ENCODE data around the gene SRRD. TPM values are rescaled to one million over a fixed set of nuclear protein-coding genes. Genes with fewer than 3 reads are reported as not detected.

Gene SRRD
- total and polyA plus RNA-seq, 8 donors: 4.0 to 64.2 (median 10.0) TPM

DNA sequence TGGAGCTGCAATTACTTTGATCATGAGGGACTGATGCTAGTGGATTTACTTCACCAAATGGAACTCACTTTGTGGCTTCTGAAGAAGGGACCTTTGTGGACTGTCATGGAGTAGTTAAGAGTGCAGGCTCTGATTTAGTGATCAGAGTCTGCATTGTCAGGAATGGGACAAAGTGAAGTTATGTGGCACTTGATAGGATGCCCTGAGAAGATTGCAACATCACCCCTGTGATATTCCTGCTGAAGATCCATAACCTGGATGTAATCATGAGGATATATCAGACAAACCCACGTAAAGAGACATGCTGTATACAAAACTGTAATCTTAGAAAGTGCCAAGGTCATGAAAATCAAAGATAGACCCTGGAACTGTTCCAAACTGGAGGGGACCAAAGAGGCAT, 30.2 kb downstream of the SRRD start:
- Histone ChIP-seq H3K36me3 (peaks cover 8 to 17% (median 15%) of the 10 kb centered on the region in 4 donors), H3K27ac (no peak overlapping the region), H3K4me1 (peaks cover 12 to 34% (median 27%) of the 10 kb centered on the region in 4 donors), H3K9me3 (no peaks in the 10 kb centered on the region), H3K4me3 (no peak overlapping the region), H3K27me3 (no peaks in the 10 kb centered on the region)
- TF ChIP-seq POLR2A (IDR thresholded peaks at IDR 0.05) (no peak), POLR2AphosphoS5 (IDR thresholded peaks at IDR 0.05) (no peak), CTCF (IDR thresholded peaks at IDR 0.05) (no peak), EP300 (IDR thresholded peaks at IDR 0.05) (no peak)
- WGBS, 5 donors: 17 to 38% (median 33%) methylated on average over 1 of the region's 1 CpG
- no peak for DNase-seq
- intact Hi-C loops (cut with DNase I; ENCODE audit: low total_unique reads): no loop called here

- no peak overlapping the region for H3K4me3 ChIP-seq
- peaks cover under 1 to 10% (median 7%) of the 10 kb centered on the region in 4 donors for H3K36me3 ChIP-seq
- no peaks in the 10 kb centered on the region for H3K9me3 ChIP-seq
- intact Hi-C loops (cut with DNase I; ENCODE audit: low total_unique reads): no loop called here
- no peak for DNase-seq
- TF ChIP-seq EP300 (IDR thresholded peaks at IDR 0.05) (no peak), CTCF (IDR thresholded peaks at IDR 0.05) (no peak), POLR2AphosphoS5 (IDR thresholded peaks at IDR 0.05) (no peak), POLR2A (IDR thresholded peaks at IDR 0.05) (no peak)
- H3K4me1 ChIP-seq: peaks cover 12 to 34% (median 27%) of the 10 kb centered on the region in 4 donors
- H3K27ac ChIP-seq: no peak overlapping the region
- 93 to 95% (median 94%) methylated on average over 12 of the region's 12 CpGs for whole genome bisulfite sequencing, 5 donors
- H3K27me3 ChIP-seq: no peaks in the 10 kb centered on the region
Measured at GRCh38 chr22:26514419-26515161, 30.9 kb downstream of the SRRD start.

DNA sequence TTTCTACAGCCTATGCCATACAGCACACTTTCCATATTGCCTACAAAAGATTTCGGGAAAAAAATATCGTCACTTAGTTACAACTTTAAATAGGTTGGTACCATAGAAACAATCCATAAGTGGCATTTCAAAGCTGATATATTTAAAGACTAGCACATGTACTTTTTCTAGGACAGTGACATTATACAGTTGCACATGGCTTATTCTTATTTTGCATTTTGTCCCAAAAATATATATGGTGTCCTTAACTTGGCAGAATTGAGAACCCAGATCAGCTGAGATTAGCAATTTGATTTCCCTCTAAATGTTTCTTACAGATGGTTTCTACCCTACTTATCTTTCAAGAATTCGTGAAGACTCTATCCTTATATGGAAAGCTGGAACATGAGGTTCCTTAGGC, 32.3 kb downstream of the SRRD start:
- 80 to 88% (median 84%) methylated on average over 3 of the region's 3 CpGs for WGBS, 5 donors
- TF ChIP-seq EP300 (IDR thresholded peaks at IDR 0.05) (no peak), POLR2AphosphoS5 (IDR thresholded peaks at IDR 0.05) (no peak), POLR2A (IDR thresholded peaks at IDR 0.05) (no peak), CTCF (IDR thresholded peaks at IDR 0.05) (no peak)
- intact Hi-C loops (cut with DNase I; ENCODE audit: low total_unique reads): no loop called here

GRCh38 chr22:26516503-26516902, 32.8 kb downstream of the SRRD start:
- H3K27ac ChIP-seq: no peak overlapping the region
- no peaks in the 10 kb centered on the region for H3K27me3 ChIP-seq
- no peak for DNase-seq
- H3K4me1 ChIP-seq: peaks cover 9 to 21% (median 16%) of the 10 kb centered on the region in 4 donors
- TF ChIP-seq POLR2A (IDR thresholded peaks at IDR 0.05): no peak
- TF ChIP-seq CTCF (IDR thresholded peaks at IDR 0.05): no peak
- TF ChIP-seq POLR2AphosphoS5 (IDR thresholded peaks at IDR 0.05): no peak
- no peak for TF ChIP-seq EP300 (IDR thresholded peaks at IDR 0.05)
- intact Hi-C loops (cut with DNase I; ENCODE audit: low total_unique reads): no loop called here
- H3K36me3 ChIP-seq: no peaks in the 10 kb centered on the region
- no peaks in the 10 kb centered on the region for H3K9me3 ChIP-seq
- 61 to 91% (median 84%) methylated on average over 1 of the region's 1 CpG for WGBS, 5 donors
- no peak overlapping the region for H3K4me3 ChIP-seq

More for the DNA sequence above, 32.3 kb downstream of the SRRD start:
- H3K27me3 ChIP-seq: no peaks in the 10 kb centered on the region
- no peaks in the 10 kb centered on the region for H3K9me3 ChIP-seq
- H3K4me1 ChIP-seq: peaks cover 12 to 26% (median 22%) of the 10 kb centered on the region in 4 donors
- no peaks in the 10 kb centered on the region for H3K36me3 ChIP-seq
- no peak overlapping the region for H3K27ac ChIP-seq
- no peak for DNase-seq
- H3K4me3 ChIP-seq: no peak overlapping the region

Data from stomach (tissue), 9 donors.